GM18870 (cell line): ENCODE results near the gene AIFM2.

ENCODE experiments used
- ATAC-seq: cut with Tn5 transposase; IDR thresholded peaks from one replicate; pipeline ENCODE4 v1.9.1; 2021; ENCODE audit warnings: moderate library complexity; ENCODE audit not compliant: unreplicated experiment

AIFM2 gene

DNA sequence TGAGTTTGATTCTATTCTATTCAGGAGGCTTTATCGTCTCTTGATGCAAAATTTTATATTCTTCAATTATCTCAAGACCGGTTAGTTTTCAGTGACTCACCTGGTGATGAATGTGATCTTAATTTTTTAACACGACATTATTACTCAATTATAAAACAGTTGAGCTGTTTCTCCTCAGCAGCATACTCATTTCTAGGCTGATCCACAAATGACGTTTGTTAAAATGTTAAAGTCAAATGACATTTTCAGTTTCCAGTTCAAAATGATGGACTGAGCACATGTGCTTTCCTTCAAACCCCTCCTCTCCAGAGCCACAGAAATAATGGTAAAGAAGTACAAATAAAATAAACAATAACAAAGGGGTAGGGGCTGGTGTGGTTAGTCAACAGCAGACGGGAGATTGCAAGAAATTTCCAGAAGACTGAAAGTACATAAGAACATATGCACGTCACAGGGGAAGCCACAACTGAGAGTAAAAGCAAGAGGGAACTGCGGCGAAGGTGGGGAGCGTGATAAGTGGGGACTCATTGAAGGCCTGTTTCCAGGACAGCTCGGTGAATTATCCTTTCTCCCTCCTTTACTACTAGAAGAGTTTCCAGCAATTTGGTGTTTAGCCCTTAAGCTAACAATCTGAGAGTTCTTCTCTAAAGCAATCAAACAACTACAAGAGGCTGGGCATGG, 69.1 kb downstream of the AIFM2 start:
- ATAC-seq: no peak
